COLO668 (cell line): ENCODE results near the gene DMKN.

ENCODE experiments used
- DNase-seq: peaks from one replicate; lab custom pipeline; 2025; ENCODE audit not compliant: unreplicated experiment; lab: John Stamatoyannopoulos, UW

DMKN gene, protein sequence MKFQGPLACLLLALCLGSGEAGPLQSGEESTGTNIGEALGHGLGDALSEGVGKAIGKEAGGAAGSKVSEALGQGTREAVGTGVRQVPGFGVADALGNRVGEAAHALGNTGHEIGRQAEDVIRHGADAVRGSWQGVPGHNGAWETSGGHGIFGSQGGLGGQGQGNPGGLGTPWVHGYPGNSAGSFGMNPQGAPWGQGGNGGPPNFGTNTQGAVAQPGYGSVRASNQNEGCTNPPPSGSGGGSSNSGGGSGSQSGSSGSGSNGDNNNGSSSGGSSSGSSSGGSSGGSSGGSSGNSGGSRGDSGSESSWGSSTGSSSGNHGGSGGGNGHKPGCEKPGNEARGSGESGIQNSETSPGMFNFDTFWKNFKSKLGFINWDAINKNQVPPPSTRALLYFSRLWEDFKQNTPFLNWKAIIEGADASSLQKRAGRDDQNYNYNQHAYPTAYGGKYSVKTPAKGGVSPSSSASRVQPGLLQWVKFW

DNA sequence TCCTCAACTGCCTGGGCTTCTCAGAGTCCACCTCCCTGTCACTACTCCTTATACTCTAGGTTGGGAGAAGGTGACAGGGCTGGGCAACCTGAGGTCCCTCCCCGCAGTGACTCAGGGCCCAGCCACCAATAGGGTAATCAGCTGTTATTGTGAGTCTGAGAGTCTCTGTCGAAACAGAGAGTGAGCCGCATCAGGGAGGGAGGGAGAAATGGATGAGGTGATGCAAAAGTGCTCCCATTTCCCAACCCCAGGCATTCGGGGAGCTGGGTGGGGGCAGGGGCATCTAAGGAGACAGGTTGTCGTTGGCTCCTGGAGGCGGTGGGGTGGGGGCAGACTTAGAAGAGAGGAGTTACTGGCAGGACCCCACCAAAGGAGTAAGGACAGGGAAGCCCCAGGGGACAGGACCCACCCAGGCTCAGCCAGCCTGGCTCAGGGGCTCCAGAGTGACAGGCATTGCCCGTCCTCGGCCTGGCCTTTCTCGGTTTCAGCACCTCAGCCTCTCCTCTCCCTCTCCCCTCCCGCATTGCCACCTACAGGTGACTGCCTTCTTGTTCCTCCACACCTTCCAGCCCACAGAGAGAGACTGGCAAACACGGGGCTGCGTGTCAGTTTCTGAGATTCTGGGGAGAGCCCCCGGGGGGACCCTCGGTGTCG, at the start of gene DMKN:
Gene DMKN (minus strand): TSS at position 22 of the 654 bp plus-strand sequence. CDS start 174 bp downstream, outside the sequence.
- DNase-seq = peak; percentile 23

DNA sequence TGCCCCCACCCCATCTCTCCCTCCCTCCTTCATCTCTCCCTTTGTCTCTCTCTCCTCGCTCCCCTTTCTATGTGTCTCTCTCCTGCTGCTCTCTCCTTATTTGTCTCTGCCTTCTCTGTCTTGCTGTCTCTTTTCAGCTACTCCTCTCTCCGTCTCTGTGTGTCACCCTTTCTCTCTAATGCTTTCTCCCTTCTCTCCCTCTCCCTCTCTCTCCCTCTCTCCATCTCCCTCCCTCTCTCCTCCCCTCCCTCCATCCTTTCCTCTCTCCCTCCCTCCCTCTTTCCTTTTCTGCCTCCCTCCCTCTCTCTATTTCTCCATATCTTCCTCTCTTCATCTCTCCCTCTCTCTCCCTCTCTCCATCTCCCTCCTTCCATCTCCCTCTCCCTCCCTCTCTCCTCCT, 49.3 kb upstream of the DMKN start:
- no peak for DNase-seq

DNA sequence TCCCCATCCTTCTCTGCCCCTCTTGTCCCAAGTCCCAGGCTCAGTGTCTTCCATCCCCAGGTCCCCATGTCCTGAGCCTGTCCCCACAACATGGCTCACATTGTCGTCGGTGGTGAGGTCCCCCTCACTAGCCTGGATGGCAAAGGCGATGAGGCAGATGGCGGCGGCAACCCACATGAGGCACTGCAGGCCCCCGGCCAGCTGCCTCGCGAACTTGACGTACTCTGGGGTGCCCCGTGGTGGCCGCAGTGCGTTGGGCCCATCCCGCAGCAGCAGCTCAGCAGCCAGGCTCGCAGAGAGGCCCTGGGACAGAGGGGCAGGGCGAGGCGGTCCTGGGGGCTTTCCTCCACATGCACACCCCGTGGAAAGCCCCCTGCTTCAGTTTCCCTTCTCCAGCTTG, 48.9 kb upstream of the DMKN start:
- DNase-seq = no peak

DNA sequence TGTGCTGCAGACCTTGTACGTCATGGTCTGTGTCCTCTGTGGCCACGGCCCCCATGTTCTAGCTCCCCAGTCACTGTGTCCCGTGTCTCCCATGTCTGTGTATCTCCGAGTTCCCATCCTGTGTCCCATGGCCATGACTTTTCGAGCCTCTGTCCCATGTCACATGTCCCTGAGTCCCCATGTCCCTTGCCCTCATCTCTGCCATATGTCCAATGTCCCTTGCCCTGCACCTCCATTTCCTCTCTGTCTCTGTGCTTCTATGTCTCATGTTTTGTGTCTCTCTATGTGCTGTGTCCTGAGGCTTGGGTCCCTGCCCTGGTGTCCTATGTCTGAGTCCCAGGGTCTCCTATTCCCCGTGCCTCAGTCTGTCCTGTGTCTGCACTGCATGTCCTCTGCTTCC, 48.0 kb upstream of the DMKN start:
- DNase-seq = no peak

DNA sequence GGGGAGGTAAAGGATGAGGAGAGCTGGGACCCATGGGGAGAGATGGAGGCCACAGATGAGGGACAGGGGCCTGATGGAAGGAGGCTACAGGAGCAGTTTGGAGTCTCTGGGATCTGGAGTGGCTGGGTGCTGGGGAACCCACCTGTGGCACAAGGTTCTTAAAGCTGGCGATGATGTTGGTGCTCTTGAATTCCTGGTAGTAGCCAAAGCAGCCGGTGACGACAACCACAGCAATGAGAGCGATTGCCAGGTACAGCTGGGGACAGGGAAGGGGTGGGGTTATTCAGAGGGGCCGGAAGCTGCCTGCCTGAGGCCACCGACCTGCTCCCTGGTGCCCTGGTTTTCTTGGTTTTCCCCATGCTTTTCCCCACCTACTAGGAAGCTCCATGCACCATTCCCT, 47.2 kb upstream of the DMKN start:
- no peak for DNase-seq

DNA sequence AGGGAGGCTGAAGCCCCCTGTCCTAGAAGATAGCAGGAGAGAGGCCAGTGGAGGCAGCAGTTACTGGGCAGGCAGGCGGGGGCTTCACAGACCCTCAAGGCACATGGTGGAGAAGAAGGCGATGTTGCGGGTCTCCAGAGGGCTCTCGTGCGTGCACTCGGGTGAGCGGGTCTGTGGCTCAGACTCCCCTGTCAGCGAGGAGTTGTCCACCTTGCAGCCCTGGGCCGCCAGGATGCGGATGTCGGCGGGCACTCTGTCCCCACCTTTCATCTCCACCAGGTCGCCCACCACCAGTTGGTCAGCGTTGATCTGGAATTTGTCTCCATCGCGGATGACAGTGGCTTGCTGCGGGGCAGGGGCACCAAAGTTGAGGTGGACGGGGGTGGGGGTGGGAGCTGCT, 46.8 kb upstream of the DMKN start:
- DNase-seq = no peak

DNA sequence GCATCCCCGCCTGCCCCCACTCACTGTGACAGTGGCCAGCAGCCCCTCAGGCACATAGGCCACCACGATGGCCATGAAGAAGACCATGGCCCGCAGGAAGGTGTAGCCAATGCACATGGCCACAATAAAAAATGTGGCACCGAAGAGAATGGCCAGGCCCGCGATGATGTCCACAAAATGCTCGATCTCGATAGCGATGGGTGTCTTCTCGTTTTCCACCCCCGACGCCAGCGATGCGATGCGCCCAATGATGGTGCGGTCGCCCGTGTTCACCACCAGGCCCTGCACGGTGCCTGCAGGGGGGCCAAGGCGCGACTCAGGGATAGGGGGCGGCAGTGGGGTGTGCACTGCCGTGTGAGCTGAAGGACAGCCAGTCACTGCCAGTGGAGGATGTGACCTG, 46.3 kb upstream of the DMKN start:
- DNase-seq = no peak

DNA sequence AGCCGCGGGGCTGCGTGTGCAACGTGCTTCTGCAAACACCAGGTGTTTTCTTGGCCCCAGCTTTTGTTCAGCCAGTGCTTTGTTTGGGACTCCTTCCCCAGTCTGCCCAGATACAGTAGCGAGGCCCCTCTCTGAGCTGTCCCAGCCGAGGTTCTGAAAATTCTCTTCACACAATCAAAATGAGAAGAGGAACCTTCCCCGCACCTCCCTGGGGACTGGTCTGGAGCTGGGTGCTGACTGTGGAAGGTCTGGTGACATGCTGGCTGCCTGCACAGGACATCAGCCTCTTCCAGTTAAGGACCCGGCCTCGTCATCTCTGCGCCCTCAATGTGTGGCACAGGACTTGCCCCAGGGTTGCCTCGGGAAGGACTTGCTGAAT, 45.8 kb upstream of the DMKN start:
- DNase-seq = peak; percentile 19

DNA sequence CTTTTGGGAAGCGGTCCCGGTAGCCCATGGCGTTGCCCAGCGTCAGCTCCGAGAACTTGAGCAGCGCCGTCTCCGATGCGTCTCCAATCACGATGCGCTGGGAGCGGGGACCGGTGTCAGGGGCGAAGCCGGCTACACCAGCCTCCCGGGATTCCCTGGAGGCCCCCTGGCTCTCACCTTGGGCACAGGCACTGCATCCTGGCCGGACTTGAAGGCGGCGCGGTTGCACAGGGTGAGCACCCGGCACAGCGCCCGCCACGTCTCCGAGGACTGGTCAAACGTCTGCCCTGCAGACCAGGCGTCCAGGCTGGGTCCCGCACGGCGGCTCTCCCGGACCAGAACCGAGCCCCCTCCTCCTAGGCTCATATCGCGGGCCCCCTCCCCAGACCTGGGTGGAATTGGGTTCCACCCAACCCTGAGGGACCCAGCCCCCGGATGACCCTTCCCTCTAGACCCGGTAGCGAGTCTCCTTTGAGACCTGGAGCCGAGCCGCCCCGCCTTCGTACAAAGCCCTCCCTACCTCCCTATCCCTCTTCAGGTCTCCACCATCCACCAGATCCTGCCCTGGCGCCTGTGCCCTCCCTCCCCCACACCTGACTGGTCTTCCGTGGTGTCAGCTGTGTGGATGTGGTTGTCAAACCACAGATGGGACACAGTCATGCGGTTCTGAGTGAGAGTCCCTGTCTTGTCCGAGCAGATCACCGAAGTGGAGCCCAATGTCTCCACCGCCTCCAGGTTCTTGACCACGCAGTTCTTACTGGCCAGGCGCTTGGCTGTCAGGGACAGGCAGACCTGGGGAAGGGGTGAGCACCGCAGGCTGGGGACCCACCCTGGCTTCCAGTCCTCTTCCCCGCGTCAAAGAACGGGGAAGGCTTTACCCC, 45.2 kb upstream of the DMKN start:
- no peak for DNase-seq

DNA sequence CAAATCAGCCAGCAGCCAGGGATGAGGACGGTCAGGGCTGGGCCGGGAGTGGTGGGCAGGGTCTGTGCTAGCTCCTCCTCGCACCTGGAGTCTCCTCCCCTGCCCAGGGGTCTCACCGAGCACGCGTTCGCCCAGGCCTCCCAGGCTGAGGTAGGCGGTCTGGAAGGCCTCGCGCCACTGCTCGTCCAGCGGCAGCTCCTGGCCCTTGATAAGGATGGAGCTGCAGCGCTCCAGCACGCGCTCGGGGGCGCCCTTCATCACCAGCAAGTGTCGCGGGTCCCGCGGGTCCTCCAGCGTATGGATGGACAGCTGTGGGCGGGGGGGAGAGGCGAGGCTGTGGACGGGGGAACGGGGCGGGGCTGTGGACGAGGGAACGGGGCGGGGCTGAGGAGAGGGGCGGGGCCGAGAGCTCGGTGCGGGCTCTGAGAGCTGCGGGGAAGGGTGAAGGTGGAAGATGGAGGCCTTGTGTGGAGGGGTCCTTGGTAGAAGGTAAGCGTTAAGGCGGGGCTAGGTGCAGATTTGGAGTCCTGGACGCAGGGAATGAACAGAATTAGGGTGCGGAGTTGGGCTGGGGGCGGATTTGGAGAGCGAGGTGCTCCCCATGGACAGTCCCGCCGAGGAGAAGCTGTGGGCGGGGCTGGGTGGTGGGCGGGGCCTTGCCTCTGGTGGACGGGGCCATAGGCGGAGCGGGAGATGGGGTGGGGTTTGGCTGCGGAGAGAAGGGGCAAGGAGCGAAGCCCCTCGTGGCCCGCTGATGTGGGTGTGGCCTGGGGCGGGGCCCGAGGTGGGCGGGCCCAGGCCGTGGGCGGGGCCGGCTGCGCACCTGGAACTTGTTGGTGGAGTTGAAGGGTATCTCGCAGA, 44.3 kb upstream of the DMKN start:
- DNase-seq = peak; percentile 23

DNA sequence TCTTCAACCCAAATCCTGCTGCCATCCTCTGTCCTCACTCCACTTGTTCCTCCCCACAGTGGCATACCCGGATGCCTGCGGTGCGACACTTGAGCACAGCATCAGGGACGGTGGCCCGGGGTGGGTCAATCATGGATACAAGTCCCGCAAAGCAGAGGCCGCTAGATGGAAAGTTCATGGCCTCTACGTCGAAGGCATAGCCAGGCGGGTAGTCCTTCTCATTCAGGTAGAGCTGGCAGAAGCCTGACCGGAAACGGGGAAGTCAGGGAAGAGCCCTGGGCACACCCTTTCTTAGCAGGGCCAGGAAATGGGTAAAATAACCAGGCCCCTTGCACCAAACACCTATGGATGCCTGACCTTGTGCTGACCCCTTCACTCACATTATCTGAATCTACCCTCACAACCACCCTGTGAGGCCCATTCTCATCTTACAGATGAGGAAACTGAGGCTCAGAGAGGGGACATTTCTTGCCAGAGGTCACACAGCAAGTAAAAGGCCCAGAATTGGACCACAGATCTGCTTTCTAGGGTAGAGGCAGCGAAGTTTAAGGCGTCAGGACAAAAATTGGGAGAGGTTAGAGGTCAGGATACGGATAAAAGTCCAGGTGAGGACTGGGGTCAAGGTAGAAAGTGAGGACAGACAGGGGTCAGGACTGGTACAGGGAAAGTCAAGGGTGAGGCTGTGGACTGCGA, 43.5 kb upstream of the DMKN start:
- no peak for DNase-seq

DNA sequence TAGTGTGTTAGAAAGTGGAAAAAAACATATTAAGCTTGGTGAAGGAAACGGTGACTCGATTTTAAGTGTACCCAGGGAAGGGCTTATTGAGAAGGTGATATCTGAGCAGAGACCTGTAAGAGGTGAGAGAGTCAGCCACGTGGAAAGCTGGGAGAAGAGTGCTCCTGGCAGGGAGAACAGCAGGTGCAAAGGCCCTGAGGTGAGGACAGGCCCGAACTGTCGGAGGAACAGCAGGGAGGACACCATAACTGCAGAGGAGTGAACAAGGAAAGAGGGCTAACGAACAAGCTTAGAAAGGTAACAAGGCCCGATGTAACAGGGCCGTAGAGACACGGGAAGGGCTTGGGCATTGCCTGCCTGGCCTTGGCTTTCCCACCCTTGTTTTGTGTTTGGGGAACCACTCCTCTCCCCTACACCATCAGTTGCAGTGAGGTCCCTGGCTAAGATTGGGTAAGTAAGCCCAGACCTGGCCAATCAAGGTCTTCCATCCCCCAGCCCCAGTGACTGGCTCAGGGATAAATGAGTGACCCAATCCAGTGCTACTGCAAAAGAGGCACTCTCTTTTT, 42.7 kb upstream of the DMKN start:
- no peak for DNase-seq

DNA sequence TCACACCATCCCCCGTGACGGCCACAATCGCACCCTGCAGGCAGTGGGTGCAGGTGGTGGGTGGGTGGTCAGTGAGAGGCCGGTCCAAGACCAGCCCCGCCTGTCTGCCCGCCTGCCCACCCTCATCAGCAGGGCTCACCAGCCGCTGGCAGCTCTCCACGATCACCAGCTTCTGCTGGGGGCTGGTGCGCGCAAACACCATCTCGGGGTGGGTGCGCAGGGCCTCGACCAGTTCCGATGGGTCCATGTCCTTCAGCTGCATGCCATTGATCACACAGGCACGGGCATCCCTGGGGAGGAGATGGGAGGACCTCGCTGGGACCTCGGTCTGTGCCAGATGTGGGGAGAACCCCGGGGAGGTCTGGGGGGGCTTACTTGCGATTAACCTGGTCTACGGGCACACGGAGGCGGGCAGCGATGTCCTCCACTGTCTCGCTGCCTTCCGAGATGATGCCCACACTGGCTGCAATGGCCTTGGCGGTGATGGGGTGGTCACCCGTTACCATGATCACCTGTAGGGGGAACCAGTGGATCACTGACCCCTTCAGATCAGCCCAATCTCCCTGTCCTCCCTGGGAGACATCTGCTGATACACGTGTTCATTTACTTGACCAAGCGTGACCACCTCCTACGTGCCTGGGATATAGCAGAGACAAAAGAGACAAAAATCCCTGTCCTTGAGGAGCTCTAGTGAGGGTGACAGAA, 42.0 kb upstream of the DMKN start:
- peak; percentile 23 for DNase-seq

DNA sequence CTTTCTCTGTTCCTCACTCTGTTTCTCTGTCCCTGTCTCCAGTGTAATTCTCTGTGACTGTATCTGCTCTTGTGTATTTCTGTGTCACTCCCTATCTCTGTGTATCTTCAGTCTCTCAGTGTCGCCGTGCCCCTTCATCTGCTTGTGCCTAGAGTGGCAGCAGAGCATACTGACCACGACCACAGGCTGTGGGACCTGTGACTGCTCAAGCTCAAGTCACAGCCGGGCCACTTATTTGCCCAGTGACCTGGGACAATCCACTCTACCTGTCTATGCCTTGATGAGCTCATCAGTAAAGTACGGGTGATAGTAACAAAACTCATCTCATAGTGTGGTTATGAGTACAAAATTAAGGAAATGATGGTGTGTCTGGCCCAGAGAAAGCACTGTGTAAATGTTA, 40.6 kb upstream of the DMKN start:
- DNase-seq = no peak

DNA sequence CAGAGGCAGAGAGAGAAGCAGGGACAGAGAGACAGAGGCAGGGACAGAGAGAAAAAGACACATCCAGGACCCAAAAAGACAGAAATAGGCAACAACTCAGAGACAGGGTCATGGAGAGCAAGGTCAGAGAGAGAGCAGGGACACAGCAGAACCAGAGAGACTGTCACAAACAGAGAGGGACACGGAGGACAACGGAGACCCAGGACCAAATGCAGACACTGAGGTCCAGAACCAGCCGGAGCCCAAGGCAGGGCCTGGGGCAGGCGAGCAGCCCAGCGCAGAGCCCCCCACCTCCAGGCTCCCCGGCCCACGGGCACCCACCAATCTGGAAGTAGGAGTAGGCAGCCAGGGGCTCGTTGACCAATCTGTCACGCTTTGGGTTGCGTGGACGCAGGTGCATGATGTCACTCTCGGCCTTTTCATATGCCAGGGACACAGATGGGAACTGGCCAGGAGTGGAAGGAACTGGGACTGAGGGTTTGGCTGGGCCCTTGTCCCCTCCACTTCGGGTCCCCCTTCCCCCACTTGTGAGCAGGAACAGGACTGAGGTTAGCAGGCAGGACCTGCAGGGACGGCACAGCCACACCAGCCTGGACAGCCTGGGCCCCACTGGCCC, 40.0 kb upstream of the DMKN start:
- DNase-seq = no peak

DNA sequence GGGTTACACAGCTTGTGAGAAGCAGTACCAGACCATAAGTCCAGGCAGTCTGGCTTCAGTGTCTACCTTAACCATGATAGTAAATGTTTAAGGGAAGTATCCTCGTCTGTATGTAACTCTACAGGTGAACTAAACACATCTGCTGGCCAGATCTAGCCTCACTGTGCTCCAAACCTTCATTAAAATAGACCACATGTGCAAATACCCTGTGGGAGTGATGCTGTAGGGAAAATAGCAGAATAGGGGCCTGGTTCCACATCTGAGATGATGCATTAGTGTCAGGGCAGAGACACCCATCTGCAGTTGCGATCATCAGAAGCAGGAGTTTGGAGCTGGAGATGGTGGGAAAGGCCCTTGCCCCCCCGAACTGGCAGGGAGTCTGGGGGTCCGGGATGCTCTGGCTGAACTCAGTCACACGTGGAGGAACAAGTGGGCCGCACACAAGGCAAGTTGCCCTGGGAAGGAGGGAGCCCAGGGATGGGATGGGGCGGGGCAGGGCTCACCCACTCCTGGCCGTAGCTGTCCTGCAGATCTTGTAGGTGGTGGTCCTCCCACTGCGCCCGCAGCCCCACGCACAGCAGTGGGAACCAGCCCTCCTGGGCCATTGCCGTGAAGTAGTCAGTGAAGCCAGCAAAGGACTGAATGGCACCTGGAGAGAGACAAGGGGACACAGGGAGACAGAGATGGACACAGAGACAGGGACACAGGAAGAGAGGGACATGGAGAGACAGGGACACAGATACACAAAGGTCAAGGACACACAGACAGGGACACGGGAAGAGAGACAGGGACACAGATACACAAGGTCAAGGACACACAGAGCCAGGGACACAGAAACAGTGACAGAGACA, 39.3 kb upstream of the DMKN start:
- DNase-seq = no peak

DNA sequence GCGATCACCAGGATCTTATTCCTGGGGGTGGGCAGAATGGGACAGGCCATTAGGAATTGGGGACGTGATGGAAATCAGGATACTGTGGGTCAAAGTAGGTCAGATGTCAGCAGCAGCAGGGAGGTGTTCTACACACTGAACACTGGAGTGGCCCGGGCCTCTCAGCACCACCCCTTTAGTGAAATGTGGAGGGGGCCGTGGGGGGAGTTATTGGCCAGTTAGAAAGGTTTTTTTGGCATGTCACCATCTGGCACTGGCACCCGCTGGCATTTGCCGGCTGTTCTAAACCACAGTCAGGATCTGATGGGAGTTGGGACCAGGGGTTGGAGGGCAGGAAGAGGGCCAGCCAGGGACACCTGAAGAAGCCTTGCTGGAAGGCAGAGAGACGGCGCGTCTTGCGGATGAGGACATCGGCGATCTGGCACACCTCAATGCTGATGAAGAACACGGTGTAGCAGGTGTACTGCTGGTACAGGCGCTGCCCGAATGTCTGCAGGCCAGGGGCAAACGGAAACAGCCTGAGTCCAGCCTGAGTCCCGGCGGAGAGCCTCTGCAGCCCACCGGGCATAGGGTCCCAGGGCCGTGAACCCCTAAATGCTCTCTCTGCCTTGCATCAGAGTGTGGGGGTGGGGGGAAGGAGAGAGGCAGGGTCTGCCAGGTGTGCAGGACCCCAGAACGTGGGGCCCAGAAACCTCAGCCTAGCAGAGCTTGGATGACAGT, 37.8 kb upstream of the DMKN start:
- DNase-seq = no peak
